GF-D8 (cell line): ENCODE measurements around the gene SLMAP.

Source experiments
- DNase-seq: peaks from one replicate; lab custom pipeline; 2025; lab: John Stamatoyannopoulos, UW

SLMAP gene

DNA sequence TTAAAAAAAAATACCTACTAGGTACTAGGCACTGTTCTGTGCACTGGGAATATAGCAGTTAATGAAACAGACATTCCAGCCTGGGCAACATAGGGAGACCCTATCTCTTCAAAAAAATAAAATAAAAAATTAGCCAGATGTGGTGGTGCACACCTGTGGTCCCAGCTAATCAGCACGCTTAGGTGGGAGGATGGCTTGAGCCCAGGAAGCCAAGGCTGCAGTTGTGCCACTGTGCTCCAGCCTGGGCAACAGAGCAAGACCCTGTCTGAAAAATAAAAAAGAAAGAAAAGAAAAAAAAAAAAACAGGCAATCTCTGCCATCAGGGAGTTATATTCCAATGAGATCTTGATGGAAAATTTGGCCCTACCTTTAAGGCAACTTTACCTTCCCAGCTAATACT is 137.0 kb downstream of the SLMAP start:
- DNase-seq = no peak

DNA sequence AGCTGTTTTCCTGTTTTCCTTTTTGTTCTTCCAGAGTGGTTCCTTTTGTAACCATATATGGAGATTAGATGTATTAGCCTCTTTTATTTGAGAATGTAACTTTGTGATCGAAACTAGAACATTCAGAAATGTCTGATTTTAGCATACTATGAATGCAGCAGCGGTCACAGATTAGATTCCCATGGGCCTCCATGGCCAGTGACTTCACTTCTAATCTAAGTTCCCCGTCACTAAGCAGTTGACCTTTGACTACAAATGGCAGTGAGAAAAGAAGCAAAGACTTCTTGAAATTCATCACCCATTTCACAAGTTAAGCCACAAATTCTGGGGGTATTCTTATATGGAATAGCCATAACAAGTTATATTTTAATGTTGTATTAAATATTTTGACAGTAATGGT is 137.6 kb downstream of the SLMAP start:
- no peak for DNase-seq

DNA sequence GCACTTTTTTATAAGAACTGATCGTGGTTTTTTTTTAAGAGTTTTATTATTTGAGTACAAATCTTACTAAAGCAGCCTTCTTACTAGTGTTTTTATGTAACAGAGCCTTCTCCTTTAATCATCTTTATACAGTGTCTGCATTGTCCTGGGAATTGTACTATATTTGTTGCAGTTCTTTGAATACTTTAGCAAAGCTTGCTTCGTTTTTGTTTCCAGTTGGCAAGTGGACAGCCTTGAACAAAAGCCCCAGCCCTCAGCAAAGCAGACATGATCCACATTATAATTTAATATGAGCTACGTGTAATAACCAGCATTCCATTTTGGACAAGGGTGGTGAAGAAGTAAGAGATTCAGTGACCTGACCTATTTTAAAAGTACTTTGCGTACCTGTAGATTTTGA is 139.9 kb downstream of the SLMAP start:
- no peak for DNase-seq

DNA sequence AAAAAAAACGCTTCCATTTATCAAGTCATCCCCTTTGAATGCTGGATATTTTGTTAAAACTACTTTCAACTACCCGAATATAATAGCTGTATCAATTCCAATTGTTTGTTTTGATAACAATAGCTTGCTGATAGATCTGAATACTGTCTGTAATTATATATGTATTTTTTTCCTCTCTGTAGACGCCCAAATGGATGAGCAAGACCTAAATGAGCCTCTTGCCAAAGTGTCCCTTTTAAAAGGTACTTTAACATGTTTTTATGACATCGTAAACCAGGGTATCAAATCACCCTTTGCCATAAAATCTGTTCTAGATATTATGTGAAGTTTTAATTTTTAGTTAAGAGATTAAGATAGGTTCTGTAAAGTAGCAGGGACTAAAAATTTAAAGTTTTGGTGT is 140.6 kb downstream of the SLMAP start:
- no peak for DNase-seq

DNA sequence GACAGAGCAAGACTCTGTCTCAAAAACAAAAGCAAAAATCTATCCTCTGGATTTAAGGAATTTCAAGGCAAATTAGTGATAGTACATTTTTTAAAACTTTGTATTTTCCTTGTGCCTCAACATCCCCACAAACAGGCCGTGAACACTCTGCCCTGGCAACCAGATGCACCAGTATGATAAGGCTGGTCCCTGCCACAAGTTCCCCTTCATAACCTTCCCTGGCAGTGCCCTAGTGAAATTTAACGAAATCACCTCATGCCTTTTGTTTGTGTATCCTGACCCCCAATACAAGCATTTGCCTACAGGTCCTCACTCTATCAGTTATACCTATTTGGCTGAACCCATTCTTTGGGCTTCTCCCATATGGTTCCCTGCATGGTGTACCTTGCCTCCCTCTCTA is 144.7 kb downstream of the SLMAP start:
- DNase-seq = no peak

DNA sequence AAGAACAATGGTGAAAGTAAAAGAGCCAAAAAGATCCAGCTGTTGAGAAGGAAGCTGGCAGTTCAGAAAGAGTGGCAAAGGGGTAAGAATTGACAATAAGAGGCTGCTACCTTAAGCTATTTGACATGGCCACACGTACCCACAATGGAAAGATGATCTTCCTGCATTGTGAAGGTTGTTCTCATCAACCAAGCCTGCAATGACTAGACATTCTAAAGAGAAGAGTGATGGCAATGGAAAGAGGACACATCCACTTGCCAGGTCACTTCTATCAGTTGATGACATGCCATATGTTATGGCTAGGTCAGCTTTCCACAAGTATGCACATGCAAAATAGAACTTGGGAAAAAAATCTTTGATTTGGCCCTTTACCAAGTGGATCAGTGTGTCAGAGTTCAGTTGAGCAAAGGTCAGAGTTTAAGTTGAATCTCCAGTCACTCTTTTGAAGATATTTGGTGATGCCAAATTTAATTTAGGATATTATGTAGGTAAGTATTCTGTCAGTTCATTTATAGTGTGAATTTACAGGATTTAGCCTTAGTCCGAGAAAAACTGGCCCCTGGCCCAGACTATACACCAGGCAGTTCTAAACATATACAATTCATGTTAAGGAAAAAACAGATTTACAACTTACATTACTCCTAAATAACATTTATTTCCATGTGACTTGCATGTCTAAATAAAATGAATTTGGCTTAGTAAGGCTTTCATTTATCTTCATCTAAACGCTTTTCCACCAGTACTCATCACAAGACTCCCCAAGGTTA is 147.2 kb downstream of the SLMAP start:
- no peak for DNase-seq

DNA sequence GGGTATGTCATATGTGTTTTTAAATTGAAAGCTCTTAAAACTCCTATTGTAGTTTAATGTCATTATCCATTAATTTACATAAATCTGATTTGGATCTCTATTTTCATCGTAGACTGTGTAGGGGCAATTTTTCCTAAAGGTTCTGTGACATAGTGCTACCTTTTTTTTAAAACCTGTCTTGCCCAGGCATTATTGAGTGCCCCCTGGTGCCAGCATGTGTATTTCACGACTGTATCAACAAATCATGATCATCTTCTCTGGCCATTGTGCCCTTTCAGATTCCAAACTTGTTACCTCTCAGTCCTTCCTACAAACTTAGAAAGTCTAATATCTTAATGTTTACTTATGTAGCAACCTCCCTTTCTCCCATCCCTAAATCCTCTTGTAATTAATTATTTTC is 154.9 kb downstream of the SLMAP start:
- DNase-seq = no peak

DNA sequence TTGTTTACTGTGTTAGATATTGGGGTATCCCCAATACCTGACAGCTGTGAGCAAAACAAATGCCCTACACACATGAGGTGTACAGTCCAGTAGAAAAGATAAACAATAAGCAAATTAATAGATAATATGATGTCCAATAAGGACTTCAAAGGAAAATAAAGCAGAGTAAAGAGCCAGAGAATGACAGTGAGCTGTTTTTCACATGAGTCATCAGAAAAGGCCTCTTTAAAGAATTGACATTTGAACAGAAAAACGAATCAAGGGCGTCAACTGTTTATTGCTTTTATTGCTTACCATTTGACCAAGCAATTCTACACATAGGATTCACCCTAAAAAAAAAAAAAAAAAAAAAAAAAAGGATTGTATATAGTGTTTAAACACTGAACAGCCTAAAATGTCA is 155.5 kb downstream of the SLMAP start:
- no peak for DNase-seq

DNA sequence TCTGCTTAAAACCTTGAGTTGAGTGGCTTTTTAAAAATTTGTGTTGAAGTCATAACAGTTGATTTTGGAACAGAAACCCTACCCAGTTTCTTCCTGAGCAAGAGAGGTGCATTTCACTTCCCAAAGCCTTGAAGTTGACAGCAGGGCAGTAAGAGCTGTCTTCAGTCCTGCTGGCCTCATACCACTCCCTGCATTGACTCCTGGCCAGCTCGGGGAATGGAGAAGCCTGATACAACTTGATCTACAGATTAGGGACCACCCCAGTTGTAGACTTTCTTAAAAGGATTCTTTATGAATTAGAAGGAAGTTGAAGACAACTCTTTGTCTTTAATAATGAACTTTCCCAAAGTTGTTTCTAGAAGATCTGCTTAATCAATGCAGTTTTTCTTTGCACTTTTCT is 161.5 kb downstream of the SLMAP start:
- DNase-seq = no peak

DNA sequence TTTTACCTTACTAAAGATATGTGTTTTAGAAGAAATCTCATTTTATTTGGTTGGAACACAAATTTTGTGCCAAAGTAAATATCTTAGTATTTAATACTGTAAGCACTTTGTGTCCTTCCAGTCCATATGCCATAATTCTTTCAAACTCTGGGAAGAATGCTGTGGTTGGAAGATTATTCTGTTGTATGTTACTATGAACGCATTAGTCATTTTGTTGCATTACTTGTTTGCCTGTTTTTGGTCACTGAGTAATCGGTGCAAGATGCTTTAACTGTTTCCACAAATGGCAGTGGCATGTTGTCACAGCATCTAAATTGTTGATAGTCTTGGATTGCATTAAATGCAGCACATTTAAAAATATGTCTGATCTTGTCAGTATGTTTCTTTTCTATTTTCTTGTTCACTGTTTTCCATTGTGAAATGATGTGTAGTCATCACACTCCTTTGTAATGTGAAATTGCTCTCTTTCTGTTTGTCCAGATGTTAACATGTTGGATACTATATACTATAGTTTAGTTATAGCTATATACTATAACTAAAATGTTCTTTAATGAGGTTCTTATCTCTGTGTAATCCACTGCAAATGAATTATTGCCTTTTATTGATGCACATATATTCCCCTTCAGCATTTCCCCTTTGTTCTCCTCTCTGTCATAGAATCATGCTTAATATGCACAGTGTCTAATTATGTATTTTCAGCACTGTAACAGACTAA is 162.2 kb downstream of the SLMAP start:
- DNase-seq = no peak

DNA sequence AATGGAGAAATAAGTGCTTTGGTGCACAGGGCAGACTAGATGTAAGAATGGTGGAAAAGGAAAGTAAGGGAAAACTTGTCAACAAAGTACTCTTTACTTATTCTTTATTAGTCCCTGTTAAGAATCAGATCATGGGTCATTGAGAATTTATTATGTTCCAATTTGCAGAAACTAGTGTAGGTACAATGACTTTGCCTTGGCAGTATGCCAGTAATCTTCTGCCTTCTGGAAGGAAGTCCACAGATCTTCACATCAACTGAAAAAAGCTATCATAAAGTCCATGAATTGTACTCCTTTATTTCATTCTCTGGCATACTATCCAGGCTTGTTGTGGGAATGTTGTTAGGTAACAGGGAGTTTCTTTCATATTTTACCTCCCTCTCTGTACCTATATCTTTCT is 163.9 kb downstream of the SLMAP start:
- DNase-seq = no peak

DNA sequence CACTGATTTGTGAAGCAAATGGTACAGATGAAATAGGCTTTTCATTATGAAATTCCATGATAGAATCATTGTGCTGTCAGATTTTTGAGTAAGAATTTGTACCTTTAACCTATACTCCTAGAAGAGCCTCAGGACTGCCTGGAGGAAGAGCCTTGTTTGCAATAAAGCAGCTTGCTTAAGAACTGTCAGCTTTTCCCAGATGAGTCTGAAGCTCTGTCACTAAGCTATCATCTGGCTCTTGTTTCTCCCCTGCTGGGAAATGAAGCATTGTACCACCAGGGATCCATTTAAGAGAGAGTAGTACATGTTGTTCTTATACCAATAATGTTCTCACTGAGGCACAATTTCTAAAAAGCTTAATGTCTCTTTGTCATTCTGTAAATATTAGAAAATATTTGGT is 167.0 kb downstream of the SLMAP start:
- no peak for DNase-seq

DNA sequence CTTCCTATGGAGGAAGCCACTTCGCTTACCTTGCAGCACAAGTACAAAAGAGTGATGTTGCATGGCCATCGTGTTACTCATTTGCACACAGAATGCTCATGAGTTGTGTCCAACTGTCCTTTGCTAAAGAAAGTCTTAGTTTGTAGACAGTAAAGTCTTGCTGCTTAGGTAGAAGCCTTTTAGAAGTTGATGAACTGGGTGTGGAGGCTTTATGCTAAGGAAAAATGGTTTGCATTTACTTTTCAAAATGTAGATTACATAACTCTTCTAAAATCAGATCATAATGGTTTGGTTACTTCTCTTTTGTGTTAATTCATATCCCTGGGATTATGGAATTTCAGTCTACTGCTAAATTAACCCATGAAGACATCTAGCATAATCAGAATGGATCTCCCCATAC is 167.6 kb downstream of the SLMAP start:
- DNase-seq = no peak

DNA sequence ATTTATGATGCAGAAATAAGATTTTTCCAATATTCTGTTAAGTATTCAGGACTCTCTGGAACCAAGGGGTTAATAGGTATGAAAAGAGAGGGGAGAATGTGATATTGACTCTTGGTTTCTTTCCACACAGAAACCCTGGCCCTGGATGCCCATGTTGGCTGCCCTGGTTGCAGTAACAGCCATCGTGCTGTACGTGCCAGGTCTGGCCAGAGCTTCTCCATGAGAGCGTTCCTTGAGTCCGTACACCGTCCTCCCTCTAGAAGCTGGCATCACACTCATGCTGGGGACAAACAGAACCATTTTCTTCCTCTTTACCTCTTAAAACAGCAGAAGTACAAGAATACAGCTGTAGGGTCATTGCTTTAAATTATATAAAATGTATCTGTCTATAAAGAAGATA is 171.1 kb downstream of the SLMAP start:
- no peak for DNase-seq

DNA sequence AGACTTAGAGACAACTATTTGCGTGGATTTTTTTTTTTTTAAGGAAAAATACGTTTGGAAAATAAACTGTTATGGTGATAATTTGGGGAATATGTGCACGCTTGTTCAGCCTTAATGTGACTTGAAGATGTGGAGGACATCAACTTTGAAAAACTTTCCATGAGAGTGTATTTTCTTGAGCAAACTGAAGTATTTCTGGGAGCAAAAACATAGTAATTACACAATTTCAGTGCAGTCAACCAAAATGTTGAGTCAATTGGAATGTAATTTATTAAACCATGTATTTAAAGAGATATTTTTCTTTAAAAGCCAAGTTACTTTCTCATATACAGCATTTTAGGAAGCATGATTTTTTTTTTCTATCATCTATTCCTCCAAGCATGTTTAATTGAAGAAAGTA is 171.8 kb downstream of the SLMAP start:
- DNase-seq = no peak

DNA sequence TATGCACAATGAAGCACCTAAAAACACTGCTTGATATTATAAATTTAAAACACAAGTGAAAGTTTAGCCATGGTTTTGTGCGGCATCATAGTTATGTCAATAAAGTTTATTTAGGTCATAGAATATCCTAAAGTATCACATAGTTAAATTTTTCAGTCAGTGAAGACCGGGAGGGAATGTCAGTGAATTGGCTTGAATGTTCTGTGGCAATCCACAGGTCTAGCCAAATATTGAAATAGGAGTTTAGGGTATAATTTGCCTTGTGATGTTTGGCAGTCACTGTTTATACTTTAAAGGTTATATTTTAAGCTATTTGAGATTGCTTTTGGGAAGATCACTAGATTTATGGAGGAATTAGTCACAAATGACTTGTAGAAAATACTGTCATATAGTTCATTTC is 172.4 kb downstream of the SLMAP start:
- no peak for DNase-seq

DNA sequence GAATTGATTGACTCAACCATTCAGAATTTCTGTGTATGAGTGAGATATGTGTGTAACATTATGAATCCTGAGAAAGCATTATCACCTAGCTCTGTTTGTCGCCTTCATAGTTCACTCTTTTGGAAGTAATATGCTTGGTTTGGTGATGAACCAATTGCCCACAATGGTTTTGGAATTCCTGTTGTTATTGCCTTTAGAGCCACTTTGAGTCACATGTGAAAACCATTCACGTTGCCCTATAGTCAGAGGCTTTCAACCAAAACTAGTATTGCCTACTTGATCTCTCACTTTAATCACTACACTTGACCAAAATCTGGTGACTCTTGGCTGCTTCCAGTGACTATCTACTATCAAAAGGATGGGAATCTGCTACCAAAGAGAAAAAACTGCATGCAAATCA is 173.9 kb downstream of the SLMAP start:
- no peak for DNase-seq

DNA sequence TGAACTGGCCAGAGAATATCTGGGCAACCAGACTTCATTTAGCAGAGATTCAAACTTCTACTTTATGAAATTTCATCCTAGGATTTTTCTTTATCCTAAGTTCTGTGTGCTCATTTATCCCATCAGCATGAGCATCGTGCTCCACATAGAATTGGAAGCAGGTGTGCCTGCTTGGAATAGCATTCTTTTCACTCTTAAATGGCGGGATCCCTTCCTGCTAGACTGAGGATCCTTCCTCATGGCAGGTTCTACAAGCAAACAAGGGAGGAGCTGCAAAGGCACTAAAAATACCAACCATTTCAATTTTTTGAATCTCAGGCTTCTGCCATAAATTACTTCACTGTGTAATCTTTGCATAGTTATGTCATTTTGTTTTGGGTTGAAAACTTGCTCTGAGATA is 177.5 kb downstream of the SLMAP start:
- DNase-seq = no peak

DNA sequence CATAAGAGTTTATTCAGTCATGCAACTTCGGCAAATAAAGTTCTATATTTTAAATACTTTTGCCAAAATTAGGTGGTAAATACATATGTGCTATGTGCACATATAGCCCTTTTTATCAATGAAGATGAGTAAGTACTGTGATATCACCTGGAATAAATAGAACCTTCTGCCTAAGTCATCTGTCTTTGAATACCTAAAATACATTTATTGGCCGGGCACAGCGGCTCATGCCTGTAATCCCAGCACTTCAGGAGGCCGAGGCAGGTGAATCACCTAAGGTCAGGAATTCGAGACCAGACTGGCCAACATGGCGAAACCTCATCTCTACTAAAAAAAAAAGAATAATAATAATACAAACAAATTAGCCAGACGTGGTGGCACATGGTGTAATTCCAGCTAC is 178.3 kb downstream of the SLMAP start:
- DNase-seq = no peak

DNA sequence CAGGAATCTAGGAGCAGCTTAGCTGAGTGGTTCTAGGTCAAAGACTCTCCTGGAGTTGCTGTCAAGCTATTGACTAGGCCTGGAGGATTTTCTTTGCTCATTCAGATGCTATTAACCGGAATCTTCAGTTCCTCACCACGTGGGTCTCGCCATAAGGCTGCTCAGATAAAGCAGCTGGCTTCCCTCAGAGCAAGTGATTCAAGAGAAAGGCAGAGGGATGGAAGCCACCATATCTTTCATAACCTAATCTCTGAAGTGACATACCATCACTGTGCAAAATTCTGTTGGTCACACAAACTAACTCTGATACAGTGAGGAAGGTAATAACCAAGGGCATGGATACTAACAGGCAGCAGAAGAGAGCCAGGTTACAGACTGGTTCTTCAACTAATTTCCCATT is 179.4 kb downstream of the SLMAP start:
- DNase-seq = no peak

DNA sequence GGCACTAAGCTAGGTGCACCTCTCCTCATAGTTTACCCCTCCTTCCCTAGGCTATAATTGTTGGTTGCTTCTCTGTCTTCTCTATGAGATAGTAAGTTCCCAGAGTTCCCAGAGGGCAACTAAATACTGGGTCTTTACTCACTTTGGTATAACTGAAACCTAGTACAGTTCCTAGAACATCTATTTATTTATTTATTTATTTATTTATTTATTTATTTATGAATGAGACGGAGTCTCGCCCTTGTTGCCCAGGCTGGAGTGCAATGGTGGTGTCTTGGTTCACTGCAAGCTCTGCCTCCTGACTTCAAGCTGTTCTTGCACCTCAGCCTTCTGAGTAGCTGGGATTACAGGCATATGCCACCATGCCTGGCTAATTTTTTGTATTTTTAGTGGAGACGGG is 181.0 kb downstream of the SLMAP start:
- no peak for DNase-seq

DNA sequence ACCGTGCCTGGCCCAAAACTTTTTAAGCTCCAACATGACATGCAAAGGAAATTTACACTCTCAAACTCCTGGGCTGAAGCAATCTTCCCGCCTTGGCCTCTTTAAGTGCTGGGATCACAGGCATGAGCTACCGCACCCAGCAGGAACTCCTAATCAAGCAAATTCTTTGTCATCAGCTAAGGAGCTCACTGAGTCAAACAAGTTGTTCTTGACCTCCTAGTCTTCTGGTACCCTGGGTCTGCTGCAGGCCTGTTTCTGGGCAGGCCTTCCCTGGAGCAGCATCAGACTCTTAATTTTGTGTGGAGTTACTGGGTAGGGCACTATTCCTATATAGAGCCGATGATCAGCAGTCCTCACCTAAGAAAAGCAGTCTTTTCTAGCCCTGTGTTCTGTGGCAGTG is 183.7 kb downstream of the SLMAP start:
- DNase-seq = no peak

DNA sequence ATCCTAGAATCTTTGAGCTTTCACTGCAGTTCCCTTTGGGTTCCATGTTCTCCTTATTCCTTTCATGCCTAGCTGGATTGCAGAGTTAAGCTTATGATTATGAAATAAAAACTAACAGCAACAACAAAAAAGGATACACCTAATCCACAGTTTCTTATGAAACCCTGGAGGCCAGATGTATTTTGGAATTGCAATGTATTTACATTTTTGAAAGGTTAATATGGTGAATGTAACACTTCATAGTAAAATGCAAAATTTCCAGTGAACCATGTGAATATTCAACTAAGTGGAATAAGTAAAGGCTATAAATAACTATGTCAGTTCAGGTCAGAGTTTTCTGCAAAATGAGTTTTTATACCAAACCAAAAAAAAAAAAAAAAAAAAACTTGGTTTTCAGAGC is 186.3 kb downstream of the SLMAP start:
- DNase-seq = no peak

DNA sequence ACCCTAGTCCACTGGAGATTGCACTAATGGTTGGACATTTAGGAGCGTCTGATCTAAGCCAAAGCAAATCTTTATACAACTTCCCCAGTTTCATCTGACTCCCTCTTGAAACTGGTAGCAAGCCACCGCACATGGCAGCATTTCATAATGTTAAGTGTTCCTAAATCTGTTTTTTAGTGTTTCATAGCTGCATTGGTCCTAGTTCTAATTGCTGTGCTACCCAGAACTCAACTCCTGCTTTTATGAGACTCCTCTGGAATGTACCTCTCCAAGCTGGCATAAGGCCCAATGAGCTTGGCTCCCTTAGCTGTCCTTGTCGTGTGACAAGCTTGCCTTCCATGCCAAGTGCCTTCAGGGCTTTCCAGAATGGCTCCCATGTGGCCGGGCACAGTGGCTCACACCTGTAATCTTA is 186.8 kb downstream of the SLMAP start:
- DNase-seq = no peak
